ENCODE data around the gene C8G.

Gene C8G

DNA sequence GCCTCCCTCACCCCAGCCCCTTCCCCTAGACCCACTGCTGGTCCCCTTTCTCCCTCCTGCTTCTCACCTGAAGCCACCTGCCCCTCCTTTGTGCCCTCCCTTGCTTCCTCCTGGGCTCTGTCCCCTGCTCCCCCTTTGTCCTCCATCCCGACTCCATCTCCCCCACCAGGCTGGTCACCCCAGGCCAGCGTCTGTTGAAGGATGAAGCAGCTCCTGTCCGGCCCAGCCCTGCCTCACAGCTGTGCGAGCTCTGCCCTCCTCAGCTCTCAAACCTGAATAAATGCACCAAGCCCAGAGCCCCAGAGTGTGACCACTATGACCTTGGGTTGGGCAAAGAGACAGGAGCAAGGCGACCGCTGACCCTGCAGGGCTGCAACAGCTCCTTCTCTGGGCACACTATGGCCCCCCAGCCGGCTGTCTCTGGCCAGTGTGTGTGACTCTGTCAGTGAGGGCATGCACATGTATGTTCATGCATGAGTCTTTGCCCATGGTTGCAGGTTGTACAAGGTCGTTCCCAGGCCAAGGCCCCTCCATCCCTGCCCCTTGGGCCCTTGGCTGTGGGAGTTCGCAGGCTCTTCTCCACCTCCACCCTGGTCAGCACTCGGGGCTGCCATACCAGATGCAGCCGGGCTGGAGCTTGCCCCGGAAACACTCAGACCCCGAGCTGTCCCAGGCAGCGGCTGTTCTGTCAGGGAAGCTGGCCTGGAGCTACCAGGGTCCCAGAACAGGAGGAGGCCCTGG, 10.3 kb downstream of the C8G start:
- DNase-seq, result no peak

DNA sequence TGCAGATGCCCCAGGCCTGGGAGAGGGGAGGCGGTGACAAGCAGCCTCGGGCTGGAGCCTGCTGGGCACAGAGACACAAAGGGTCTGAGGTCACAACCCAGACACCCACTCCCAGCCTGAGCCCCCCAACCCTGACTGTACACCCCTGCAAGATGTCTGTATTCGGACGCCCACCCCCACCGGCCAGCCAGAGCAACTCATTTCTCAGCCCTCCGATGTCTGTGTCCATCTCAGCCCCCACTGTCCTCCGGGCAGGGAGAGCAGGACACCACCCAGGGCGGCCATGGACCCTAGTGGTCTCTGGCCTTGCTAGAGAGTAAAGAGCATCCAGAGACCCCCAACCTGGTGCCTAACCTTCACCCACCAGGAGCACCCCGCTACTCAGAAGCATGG, 10.9 kb downstream of the C8G start:
- no peak for DNase-seq

DNA sequence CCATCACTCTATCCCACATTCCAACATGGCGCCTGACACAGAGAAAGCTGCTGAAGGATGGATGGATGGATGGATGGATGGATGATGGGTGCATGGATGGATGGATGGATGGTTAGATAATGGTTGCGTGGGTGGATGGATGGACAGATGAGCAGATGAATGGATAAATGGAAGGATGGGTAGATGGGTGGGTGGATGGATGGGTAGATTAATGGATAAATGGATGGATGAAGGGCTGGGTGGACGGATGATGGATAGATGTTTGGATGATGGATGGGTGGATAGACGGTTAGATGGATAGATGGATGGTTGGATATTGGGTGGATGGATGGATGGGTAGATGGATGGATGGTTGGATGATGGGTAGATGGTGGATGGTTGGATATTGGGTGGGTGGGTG, 11.6 kb downstream of the C8G start:
- DNase-seq, result no peak

DNA sequence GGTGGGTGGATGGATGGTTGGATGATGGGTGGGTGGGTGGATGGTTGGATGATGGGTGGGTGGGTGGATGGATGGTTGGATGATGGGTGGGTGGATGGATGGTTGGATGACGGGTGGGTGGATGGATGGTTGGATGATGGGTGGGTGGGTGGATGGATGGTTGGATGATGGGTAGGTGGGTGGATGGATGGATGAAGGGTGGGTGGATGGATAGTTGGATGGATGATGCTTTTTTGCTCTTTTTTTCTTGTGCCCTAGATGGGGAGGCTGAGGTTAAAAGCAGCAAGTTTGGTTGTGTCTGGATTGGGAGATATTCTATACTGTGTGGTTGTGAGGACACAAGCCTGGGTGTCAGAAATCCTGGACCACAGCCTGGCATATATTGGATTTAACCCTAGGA, 12.4 kb downstream of the C8G start:
- DNase-seq, result no peak

DNA sequence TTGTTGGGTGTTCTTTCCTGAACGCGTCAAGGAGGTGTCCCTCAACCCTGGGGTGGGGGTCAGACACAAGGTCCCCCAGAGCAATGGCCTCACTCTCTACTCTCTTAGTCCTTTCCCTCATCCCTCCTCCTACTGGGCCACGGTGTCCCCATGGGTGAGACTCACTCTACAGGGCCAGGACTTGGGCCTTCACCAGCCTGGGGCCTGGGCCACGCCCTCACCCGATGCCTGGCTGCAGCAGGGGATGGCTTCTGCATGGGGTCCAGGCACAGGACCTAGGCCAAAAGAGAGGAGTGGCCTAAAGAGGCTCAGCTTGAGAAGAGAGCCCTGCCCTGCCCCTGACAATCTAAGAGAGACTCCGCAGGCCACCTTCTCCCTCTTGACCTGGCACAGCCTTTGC, 12.9 kb downstream of the C8G start:
- no peak for DNase-seq

DNA sequence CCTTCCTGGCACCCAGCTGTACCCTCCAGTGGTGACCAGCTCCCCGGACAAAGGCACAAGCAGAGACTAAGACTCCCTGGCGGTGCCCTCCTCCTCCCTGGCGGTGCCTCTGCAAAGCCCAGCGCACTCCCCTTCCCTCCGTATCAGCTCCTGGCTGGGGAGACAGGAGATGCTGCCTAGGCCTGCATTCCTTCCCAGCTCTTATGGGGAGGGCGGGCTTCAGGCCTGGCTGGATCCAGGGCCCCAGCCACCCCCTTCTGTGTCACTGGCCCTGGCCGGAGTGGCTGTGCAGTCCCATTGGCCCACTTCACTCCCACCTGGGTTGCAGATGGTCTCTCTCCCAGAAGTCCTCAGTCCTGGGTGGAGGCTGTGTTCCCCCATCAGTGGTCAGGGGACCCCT, 13.4 kb downstream of the C8G start:
- DNase-seq, result no peak

DNA sequence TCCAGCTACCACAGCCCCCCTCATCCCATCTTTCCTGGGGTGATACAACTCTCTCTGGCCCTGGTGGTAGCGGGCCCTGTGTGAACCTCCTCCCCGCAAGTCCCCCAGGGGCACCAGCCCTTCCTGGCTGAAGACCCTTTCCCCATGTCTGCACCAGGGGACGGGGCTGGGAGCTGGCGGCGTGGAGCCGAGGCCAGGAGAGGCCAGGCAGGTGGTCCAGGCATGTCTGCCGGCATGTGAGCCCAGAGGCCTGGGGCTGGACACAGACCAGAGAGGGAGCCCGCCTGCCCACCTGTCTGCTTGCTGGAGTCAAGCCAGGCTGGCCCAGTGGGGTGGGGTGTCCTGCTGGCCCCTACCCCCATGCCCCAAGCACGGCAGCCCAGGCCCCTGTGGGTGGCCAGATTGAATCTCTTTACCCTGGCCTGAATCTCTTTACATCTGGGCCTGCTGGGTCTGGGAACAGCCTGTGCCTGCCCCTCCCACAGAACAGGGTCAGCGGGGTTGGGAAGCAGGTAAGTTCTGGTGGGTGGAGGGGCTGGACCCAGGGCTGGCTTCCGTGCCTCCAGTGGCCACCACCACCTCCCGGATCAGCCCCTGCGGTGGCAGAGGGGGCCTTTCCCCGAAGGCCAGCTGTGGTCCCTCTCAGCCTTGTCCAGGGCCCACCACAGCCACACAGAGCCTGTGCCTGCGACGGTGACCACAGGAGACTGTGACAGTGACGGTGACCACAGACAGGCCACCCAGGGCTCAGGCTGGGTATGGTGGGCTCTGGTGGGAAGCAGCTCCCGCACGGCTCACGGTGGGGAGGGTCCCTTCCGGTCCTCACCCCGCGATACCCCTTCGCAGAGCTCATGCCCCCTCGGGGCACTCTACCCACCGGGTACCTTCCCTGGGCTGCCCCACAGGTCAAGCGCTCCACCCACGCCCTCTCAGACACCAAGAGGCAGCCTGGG, 14.1 kb downstream of the C8G start:
- no peak for DNase-seq

DNA sequence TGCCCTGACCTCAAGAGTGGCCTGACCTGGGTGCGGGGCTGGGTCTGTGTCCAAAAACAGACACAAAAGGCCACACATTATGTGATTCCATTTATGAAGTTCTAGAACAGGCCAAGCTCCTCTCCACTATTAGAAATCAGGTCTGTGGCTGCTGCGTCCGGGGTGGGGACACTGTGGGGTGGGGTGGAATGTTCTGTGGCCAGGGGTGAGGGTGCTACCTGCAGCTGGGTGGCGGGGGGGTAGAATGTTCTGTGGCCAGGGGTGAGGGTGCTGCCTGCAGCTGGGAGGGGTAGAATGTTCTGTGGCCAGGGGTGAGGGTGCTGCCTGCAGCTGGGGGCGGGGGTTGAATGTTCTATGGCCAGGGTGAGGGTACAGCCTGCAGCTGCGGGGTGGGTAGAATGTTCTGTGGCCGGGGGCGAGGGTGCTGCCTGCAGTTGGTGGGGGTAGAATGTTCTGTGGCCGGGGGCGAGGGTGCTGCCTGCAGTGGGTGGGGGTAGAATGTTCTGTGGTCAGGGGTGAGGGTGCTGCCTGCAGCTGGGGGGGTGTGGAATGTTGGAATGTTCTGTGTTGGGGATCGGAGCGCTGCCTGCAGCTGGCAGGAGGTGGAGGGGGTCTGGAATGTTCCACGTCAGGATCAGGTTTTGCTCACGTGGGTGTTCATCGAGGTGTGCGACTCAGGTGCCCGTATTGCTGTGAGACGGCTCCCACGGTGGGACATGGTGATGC, 15.3 kb downstream of the C8G start:
- no peak for DNase-seq

DNA sequence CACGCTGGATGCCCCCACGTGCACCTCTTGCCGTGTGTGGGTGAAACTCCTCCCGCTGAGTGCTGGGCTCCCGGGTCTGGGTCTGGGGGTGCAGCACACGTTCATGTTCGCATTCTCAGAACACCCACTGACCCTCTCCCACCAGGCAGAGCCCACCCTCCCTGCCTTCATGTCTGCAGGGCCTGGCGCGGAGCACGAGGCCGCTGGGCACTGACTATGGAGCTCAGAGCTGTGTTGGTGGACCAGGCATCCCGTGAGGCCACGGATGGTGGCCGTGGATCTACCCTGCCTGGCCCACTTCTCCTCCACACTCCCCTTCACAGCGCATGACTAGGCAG, 15.9 kb downstream of the C8G start:
- DNase-seq, result no peak

DNA sequence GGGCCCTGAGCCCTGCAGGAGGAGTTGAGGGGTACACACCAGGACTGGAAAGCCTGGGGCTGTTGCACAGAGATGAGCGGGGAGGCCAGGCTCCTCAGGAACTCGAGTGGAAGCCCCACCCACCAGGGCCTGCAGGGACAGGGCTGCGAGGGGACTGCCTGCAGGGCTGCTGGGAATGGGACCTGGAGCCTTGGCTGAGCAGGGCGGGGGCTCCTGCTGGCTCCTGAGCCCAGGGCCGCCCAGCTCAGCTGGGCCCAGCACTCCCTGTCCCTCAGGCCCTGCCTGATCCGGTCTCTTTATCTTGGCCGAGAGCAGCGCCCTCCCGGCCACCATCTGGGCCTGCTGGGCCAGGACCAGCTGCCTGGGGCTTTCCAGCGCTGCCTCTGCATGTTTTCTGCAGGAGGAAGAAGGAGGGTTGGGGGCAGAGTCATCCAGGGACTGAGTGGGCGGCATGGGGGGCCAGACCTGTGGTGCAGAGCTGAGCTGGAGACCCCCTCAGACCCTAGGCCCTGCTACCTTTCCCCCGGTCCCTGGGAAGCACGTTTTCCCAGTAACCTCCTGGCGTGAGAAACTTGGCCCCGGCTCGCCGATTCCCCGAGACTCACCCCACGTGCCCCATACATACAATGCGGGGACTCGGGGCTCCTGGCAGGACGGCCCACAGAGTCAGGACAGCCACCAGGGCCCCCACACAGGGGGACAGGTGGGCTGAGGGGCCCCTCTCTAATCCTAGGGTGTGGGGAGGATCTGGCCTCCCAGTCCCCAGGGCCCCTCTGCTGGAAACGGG, 16.4 kb downstream of the C8G start:
- DNase-seq, result no peak

DNA sequence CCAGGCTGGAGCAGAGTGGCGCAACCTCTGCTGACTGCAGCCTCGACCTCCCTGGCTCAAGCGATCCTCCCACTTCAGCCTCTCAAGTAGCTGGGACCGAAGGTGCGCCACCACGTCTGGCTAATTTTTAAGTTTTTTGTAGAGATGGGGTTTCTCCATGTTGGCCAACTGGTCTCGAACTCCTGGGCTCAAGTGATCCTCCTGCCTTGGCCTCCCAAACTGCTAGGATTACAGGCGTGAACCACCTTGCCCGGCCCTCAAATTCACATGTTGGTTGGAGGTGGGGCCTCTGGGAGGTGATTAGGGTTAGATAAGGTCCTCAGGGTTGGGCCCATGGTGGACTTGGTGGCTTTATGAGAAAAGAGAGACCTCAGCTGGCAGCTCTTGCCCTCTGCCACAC, 17.1 kb downstream of the C8G start:
- no peak for DNase-seq

DNA sequence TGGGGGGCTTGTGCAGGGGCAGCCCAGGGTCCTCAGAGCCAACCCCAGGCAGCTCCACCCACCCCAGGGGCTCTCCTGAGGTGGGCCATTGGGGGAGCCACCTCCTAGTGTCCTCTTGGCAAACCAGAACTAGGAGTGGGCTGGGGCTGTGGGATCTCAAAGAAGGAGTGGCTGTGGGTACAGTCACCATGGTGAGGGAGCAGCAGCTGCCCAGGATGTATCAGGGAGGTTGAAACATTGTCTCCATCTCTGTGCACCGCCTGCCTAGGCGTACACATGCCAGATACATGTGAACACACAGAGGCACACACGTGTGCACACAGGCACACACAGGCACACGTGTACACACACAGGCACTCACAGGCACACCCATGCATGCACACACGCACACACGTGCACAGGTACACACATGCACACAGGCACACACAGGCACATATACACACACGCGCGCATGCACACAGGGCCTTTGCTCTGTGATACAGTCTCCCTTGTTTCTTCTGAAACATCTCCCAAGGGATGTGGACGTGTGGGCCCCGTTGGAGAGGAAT, 17.7 kb downstream of the C8G start:
- no peak for DNase-seq

DNA sequence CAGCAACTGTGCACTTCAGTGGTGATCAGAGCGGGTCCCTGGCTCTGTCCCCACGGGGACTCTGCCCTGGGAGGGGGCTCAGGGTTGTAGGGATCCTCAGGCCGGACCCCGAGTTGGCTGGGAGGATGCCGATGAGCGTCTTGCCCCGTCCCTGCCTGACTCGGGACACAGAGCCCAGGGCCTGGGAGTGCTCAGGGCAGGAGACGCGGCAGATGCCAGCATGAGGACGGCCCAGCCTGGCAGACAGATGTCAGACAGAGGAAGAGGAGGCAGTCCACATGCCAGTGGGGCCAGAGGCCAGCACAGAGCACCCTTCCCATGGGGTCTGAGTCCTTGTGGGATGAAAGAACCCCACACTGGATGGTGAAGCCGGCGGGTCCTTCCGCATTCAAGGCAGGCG, 18.3 kb downstream of the C8G start:
- no peak for DNase-seq

DNA sequence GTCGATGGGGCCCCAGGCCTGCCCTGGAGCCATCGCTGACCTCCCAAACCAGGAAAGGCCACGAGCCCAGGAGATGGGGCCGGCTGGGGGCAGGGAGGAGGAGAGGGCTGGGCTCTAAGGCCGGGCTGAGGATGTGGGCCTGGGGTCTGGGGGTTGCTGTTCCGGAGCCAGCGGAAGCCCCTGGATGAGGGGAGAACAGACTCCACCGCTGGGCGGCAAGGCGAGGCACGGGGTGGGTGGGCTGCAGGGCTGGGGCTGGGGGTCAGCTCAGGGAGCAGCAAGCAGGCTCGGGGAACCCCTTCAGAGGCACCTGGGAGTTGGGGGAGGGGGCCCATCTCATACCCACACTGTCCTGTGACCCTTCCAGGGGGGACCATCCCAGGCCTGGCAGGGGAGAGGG, 18.7 kb downstream of the C8G start:
- no peak for DNase-seq

DNA sequence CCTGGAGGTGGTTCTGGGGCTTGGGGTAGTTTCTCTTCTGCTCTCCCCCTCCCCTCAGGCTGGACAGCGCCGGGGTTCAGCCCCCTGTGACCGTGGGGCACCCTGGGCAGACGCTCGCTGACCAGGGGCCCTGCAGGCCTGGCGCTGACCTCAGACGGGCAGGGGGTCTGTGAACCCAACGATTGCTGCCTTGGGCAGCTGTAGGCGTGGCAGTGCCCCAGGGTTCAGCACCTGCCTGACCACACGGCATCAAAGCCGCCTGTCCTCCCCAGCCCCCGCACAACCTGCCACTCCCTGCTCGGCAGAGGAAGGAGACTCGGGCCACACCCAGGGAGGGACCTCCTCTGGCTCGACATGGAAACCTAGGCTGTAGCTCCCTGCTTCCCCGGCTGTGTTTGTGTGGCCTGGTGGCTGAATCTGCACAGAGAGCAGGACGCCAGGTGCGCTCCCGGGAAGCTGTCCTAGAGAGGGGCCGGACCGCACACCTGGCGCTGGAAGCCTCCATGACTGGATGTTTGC, 19.2 kb downstream of the C8G start:
- DNase-seq, result peak in 1 of 2 experiments; percentile 47

DNA sequence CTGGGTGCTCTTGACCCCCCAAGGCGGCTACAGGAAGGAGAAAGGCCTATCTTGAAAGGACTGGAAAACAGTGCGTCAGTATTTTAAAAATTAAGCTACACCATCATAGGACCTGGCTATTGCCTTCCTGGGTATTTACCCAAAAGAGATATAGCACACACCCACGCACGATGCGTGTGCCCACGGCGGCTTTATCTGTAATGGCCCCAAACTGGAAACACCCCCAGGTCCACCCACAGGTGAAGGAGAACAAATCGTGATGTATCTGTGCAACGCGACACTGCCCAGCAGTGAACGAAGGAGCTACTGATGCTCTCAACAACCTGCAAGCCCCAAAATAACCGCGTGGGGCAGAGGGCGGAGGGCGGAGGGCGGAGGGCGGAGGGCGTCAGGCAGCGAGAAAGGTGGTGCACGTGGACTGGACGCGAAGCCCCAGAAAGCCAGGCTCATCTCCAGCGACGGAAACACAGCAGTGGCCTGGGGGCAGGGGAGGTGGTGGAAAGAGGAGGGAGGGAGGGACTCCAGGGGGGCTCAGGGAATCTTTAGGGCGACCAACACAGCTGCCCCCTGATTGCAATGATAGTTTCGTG, 19.9 kb downstream of the C8G start:
- no peak for DNase-seq

DNA sequence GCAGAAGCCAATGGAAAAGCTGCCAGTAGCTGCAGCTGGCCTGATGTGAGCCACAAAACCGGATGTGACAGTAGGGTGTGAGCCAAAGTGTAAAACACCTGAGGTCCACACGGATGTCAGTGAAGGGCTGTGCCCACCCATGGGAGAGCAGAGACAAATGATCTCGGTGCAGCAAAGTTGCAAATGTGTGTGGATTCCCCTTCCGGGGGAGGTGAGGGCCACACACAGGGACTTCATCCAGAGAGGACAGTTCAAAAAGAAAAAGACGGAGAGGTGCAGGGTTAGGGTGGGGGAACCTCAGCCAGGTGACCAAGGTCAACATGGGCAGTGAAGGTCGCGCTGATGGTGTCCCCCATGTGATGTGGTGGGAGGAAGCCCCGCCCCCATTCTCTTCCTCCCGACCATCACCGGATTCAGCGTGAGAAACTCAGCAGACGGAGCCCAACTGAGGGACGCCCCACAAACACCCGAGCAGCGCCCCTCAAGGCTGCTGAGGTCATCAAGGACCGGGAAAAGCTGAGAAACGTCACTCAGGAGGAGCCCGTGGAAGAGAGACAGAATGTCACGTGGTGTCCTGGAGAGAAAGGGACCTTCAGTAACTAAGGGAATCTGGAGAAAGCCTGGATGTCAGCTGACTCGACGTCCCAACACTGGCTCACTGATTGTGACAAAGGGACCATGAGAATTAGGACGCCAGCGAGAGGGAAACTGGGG, 20.9 kb downstream of the C8G start:
- DNase-seq, result no peak

DNA sequence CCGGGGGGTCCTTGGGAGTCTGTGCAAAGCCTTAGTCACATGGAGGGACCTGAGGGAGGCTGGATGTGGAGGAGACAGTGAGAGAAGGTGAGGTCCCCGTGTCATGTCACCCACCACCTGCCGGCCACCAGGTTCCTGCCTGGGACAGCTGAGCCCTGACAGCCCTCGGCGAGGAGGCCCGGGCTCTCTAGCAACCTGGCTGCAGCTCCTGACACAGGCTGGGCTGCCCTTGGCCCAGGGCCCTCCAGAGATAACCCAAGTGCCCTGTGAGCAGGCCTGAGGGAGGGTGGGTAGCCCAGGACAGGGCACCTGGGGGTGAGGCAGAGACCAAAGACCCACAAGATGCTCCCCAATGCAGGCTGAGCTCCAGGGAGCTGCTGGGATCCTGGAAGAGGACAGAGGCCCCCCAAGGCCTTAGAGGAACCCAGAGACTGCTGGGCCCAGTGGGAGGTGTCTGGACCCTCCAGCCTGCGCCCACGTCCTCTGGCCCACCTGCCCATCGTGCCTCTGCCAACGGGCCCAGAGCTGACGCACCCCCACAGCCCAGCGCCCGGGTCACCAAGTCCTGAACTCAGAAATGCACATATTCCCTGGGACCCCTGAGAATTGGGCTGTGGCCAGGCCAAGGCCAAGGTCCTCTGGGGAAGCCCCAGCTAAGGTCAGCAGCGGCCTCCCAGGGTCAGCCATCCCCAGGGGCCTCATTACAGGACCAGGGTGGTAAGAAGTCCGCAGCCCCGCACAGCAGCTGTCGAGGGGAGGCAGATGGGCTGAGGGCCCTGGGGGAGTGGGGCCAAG, 23.5 kb downstream of the C8G start:
- DNase-seq, result no peak

DNA sequence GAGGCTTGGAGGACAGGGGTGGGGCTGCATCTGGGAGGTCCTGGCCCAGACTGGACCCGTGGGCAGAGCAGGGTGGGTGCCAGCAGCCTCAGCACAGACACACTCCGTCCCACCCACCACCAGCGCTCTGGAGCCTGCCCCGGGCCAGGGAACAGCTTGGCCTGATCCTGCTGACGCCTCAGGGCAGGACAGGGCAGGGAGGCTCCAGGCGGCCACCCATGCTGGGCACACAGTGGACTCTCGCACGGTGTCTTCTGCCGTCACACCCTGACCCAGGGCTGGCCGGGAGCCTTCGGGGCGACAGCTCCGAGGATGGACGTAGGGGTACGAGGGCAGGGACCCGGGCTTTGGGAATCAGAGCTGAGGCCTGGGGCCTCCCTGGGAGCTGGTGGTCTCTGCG, 24.1 kb downstream of the C8G start:
- no peak for DNase-seq

DNA sequence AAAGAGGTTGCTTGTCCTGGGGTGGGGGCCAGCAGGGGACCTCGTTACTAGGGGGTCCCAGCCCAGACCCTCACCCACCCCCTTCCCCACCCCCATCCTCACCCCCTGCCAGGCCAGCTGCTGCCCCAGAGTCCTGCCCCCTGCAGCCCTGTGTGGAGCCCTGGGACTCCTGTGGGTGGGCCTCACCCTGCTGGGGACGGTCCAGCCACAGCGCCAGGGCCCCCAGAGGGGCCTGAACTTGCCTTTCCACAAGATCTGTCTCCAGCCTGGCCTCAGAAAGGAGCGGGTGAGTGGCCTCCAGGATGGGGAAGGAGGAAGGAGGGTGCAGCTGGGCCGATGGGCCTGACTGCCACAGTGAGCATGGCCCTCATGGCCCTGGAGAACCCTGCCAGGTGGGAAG, 24.7 kb downstream of the C8G start:
- DNase-seq, result no peak

All from NCI-H526 (cell line).